Measurements from ENCODE around the gene RNF187. TPM values are rescaled to one million over a fixed set of nuclear protein-coding genes. Genes with fewer than 3 reads are reported as not detected.

RNF187 gene
- total RNA-seq, 1 experiment from 2014 or later: 137 TPM

DNA sequence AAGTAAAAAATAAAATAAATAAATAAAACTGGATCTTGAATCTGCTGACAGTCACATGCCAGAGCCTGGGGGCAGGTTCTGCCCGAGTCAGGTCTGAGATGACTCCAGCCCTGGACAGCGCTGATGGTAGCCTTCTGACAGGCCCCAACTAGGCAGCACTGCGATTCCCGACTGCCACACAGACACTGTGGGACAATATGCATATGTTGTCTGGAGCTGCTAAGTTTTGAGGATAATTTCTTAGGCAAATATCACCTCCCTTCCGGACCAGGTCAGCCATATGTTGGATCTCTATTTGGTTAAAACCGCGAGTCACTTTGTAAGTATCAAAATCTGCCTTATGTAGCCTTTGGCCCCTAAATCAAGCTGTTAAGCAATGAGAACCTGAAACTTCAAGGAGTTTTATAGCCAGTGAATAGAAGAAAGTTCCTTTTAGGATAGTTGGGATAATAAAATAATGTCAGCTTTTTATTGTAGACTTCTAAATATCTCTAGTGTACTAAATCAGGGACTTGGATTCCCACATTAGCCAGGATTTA is 49.7 kb upstream of the RNF187 start:
- H3K9me2 ChIP-seq (ENCODE audit: insufficient read depth): no peaks in the 10 kb centered on the region
- H3K9ac ChIP-seq (ENCODE audit: low read length): no peak overlapping the region
- no peaks in the 10 kb centered on the region; the same call in 1 of the 2 replicates for H3K27me3 ChIP-seq (ENCODE audit: insufficient read depth, low read length)
- H4K20me1 ChIP-seq (ENCODE audit: insufficient read depth): no peaks in the 10 kb centered on the region
- H3K27ac ChIP-seq (ENCODE audit: low read depth, low read length): no peak overlapping the region
- H2AFZ ChIP-seq (ENCODE audit: low read depth, low read length, poor library complexity, severe bottlenecking): no peak overlapping the region
- no peaks in the 10 kb centered on the region for H3K4me1 ChIP-seq (ENCODE audit: control insufficient read depth in 1 of 2, insufficient read depth in 2 of 2, low read length in 2 of 2)
- H3K4me3 ChIP-seq (replicated peaks in 1 of 2; ENCODE audit: low read depth in 1 of 2, low read length in 2 of 2): no peak overlapping the region
- H3K79me2 ChIP-seq (ENCODE audit: insufficient read depth, low read length): no peaks in the 10 kb centered on the region
- no peaks in the 10 kb centered on the region for H3K9me3 ChIP-seq (ENCODE audit: control insufficient read depth in 1 of 2, insufficient read depth in 1 of 2, low read depth in 1 of 2, low read length in 2 of 2)
- no peaks in the 10 kb centered on the region for H3K36me3 ChIP-seq (ENCODE audit: control insufficient read depth in 1 of 2, insufficient read depth in 2 of 2, low read length in 2 of 2)
- ATAC-seq: no peak
- CTCF ChIA-PET: no interaction called here
- POLR2A ChIA-PET: no interaction called here
- TF ChIP-seq, protein P1, sequence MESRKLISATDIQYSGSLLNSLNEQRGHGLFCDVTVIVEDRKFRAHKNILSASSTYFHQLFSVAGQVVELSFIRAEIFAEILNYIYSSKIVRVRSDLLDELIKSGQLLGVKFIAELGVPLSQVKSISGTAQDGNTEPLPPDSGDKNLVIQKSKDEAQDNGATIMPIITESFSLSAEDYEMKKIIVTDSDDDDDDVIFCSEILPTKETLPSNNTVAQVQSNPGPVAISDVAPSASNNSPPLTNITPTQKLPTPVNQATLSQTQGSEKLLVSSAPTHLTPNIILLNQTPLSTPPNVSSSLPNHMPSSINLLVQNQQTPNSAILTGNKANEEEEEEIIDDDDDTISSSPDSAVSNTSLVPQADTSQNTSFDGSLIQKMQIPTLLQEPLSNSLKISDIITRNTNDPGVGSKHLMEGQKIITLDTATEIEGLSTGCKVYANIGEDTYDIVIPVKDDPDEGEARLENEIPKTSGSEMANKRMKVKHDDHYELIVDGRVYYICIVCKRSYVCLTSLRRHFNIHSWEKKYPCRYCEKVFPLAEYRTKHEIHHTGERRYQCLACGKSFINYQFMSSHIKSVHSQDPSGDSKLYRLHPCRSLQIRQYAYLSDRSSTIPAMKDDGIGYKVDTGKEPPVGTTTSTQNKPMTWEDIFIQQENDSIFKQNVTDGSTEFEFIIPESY (IDR thresholded peaks at IDR 0.05; ENCODE audit: extremely low read depth, insufficient replicate concordance, low read length): no peak
- TF ChIP-seq, protein P2, sequence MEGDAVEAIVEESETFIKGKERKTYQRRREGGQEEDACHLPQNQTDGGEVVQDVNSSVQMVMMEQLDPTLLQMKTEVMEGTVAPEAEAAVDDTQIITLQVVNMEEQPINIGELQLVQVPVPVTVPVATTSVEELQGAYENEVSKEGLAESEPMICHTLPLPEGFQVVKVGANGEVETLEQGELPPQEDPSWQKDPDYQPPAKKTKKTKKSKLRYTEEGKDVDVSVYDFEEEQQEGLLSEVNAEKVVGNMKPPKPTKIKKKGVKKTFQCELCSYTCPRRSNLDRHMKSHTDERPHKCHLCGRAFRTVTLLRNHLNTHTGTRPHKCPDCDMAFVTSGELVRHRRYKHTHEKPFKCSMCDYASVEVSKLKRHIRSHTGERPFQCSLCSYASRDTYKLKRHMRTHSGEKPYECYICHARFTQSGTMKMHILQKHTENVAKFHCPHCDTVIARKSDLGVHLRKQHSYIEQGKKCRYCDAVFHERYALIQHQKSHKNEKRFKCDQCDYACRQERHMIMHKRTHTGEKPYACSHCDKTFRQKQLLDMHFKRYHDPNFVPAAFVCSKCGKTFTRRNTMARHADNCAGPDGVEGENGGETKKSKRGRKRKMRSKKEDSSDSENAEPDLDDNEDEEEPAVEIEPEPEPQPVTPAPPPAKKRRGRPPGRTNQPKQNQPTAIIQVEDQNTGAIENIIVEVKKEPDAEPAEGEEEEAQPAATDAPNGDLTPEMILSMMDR (IDR thresholded peaks at IDR 0.05 in 2 of 3, conservative IDR thresholded peaks at IDR 0.05 in 1 of 3; ENCODE audit: borderline replicate concordance in 1 of 3, insufficient read depth in 1 of 3, low read depth in 2 of 3, low read length in 2 of 3): no peak
- TF ChIP-seq, protein P3, sequence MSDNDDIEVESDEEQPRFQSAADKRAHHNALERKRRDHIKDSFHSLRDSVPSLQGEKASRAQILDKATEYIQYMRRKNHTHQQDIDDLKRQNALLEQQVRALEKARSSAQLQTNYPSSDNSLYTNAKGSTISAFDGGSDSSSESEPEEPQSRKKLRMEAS (IDR thresholded peaks at IDR 0.05): no peak
- TF ChIP-seq EZH2phosphoT487 (IDR thresholded peaks at IDR 0.05; ENCODE audit: borderline replicate concordance) (no peak), CEBPB (IDR thresholded peaks at IDR 0.05; ENCODE audit: low read depth) (no peak), TCF7L2 (IDR thresholded peaks at IDR 0.05; ENCODE audit: borderline replicate concordance, extremely low read depth, insufficient read depth, insufficient read length) (no peak), FOSL1 (IDR thresholded peaks at IDR 0.05; ENCODE audit: low read depth) (no peak), EGR1 (IDR thresholded peaks at IDR 0.05; ENCODE audit: low read depth) (no peak)
- TF ChIP-seq, protein P4, sequence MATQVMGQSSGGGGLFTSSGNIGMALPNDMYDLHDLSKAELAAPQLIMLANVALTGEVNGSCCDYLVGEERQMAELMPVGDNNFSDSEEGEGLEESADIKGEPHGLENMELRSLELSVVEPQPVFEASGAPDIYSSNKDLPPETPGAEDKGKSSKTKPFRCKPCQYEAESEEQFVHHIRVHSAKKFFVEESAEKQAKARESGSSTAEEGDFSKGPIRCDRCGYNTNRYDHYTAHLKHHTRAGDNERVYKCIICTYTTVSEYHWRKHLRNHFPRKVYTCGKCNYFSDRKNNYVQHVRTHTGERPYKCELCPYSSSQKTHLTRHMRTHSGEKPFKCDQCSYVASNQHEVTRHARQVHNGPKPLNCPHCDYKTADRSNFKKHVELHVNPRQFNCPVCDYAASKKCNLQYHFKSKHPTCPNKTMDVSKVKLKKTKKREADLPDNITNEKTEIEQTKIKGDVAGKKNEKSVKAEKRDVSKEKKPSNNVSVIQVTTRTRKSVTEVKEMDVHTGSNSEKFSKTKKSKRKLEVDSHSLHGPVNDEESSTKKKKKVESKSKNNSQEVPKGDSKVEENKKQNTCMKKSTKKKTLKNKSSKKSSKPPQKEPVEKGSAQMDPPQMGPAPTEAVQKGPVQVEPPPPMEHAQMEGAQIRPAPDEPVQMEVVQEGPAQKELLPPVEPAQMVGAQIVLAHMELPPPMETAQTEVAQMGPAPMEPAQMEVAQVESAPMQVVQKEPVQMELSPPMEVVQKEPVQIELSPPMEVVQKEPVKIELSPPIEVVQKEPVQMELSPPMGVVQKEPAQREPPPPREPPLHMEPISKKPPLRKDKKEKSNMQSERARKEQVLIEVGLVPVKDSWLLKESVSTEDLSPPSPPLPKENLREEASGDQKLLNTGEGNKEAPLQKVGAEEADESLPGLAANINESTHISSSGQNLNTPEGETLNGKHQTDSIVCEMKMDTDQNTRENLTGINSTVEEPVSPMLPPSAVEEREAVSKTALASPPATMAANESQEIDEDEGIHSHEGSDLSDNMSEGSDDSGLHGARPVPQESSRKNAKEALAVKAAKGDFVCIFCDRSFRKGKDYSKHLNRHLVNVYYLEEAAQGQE (IDR thresholded peaks at IDR 0.05; ENCODE audit: low read depth): no peak
- RAD21 ChIA-PET (ENCODE audit: low non-redundant PET in 1 of 2, low total read pairs in 2 of 2, uncharacterized antibody in 2 of 2, unreplicated experiment in 2 of 2): no interaction called here
- intact Hi-C loops (cut with micrococcal nuclease): no loop called here
- DNase-seq (ENCODE audit: low read depth, low spot score): no peak
- H3K4me2 ChIP-seq (ENCODE audit: low read length): no peak overlapping the region
- no TSS peak for BruUV-seq (replicated peaks)

Data from HCT116 (cell line).